Panc1 (cell line): Measurements from ENCODE around the gene SRPK1. TPM values are rescaled to one million over a fixed set of nuclear protein-coding genes. Genes with fewer than 3 reads are reported as not detected.

Experiments used
- ATAC-seq: fragments of 200-7000 bp; cut with Tn5 transposase; 2 replicates; pipeline ENCODE4 v1.9.1; 2020; ENCODE audit warnings: mild to moderate bottlenecking, moderate library complexity
- BruUV-seq: library from RNA; stranded (reverse); fragments of 400-500 nt; replicated peaks from 2 replicates; lab custom pipeline; 2021; lab: Mats Ljungman, UMichigan
- CTCF ChIA-PET: fragments of 300-600 bp; sonication (Branson Sonifier 250); formaldehyde crosslinking; loops from one replicate; lab custom pipeline; 2022; ENCODE audit warnings: antibody characterized with exemption; lab: Charles Lee
- POLR2A ChIA-PET: fragments of 300-600 bp; sonication (Branson Sonifier 250); formaldehyde crosslinking; loops from one replicate; lab custom pipeline; 2022; ENCODE audit warnings: antibody characterized with exemption; lab: Charles Lee
- DNase-seq: peaks from one replicate; pipeline ENCODE4 v3.0.0-alpha.2; 2010; ENCODE audit warnings: low read depth, low spot score
- H3K27ac ChIP-seq: 2 replicates; pipeline ENCODE4 v1.5.1; 2011; ENCODE audit warnings: mild to moderate bottlenecking, low read length, inconsistent platforms
- H3K27me3 ChIP-seq: fragments of 200-500 bp; sonication (Bioruptor generic); 2 replicates; pipeline ENCODE4 v1.6.0; 2014; ENCODE audit warnings: low read length, inconsistent platforms; ENCODE audit not compliant: control insufficient read depth, insufficient read depth
- H3K36me3 ChIP-seq: fragments of 200-500 bp; sonication (Bioruptor generic); 2 replicates; pipeline ENCODE4 v1.5.1; 2014; ENCODE audit warnings: inconsistent platforms, mild to moderate bottlenecking, low read length, moderate library complexity; ENCODE audit not compliant: control insufficient read depth, insufficient read depth
- H3K4me1 ChIP-seq: 2 replicates; pipeline ENCODE4 v1.5.1; 2011; ENCODE audit warnings: inconsistent platforms, mild to moderate bottlenecking, low read length, moderate library complexity; ENCODE audit not compliant: control insufficient read depth, insufficient read depth
- H3K4me3 ChIP-seq, 2 experiments: 2 replicates each; pipeline ENCODE4 v1.5.1; 2011 to 2012; ENCODE audit warnings: low read depth in 2 of 2, low read length in 2 of 2, mild to moderate bottlenecking in 2 of 2, inconsistent platforms in 1 of 2, moderate library complexity in 1 of 2
- H3K9me3 ChIP-seq: fragments of 200-500 bp; sonication (Bioruptor generic); 2 replicates; pipeline ENCODE4 v1.5.1; 2014; ENCODE audit warnings: low read depth, mild to moderate bottlenecking, inconsistent platforms, low read length, moderate library complexity; ENCODE audit not compliant: control insufficient read depth, insufficient read depth
- CTCF ChIP-seq: fragments of 450-650 bp; IDR thresholded peaks from 2 replicates; pipeline ENCODE4 v1.5.1; 2017; ENCODE audit warnings: mild to moderate bottlenecking
- POLR2AphosphoS5 ChIP-seq: IDR thresholded peaks from 2 replicates; pipeline ENCODE4 v1.6.1; 2012; ENCODE audit warnings: mild to moderate bottlenecking, low read depth, low read length, moderate library complexity
- SIN3A ChIP-seq: IDR thresholded peaks from 2 replicates; pipeline ENCODE4 v1.6.1; 2012; ENCODE audit warnings: low read depth, mild to moderate bottlenecking, low read length, moderate library complexity, borderline replicate concordance; ENCODE audit not compliant: insufficient read depth
- TCF7L2 ChIP-seq: IDR thresholded peaks from 2 replicates; pipeline ENCODE4 v1.6.1; 2011; ENCODE audit warnings: mild to moderate bottlenecking, low read depth, low read length, inconsistent platforms
- in situ Hi-C: cut with HindIII; loops from 2 replicates; pipeline ENCODE4 v1.10.0; 2016; ENCODE audit warnings: low sequenced_read_pairs, low pct_unique_long_range_greater_than_20kb
- intact Hi-C: fragments of 100-400 bp; cut with micrococcal nuclease; formaldehyde crosslinking; loops from one replicate; pipeline ENCODE4 v1.10.0; 2022; ENCODE audit not compliant: unreplicated experiment
- total RNA-seq: library from RNA; stranded (reverse); gene quantifications from one replicate; pipeline ENCODE4 v1.2.1, GENCODE V29; 2021; ENCODE audit not compliant: unreplicated experiment
- TF ChIP-seq, protein P1 (sequence below), 2 experiments: IDR thresholded peaks; 2 replicates each; pipeline ENCODE4 v1.6.1; 2011 to 2012; ENCODE audit warnings: low read depth in 2 of 2, control low read depth in 1 of 2, low read length in 1 of 2, mild to moderate bottlenecking in 1 of 2, moderate library complexity in 1 of 2; ENCODE audit not compliant: insufficient read depth in 1 of 2

Gene SRPK1
- total RNA-seq, 1 experiment from 2014 or later = 68.3 TPM

GRCh38 chr6:35804996-35805736 is 115.7 kb downstream of the SRPK1 start, which contains the start of gene LHFPL5:
LHFPL5 (plus strand) TSS chr6:35805352; CDS start chr6:35805671, 319 bp downstream.
- CTCF ChIA-PET = no interaction called here
- intact Hi-C loops = no loop called here

GRCh38 chr6:35801148-35801547 is 119.8 kb downstream of the SRPK1 start:
- H3K9me3 ChIP-seq = no peaks in the 10 kb centered on the region
- ATAC-seq = no peak
- no peak overlapping the region for H3K4me3 ChIP-seq
- intact Hi-C loops = no loop called here
- TF ChIP-seq, protein P1, sequence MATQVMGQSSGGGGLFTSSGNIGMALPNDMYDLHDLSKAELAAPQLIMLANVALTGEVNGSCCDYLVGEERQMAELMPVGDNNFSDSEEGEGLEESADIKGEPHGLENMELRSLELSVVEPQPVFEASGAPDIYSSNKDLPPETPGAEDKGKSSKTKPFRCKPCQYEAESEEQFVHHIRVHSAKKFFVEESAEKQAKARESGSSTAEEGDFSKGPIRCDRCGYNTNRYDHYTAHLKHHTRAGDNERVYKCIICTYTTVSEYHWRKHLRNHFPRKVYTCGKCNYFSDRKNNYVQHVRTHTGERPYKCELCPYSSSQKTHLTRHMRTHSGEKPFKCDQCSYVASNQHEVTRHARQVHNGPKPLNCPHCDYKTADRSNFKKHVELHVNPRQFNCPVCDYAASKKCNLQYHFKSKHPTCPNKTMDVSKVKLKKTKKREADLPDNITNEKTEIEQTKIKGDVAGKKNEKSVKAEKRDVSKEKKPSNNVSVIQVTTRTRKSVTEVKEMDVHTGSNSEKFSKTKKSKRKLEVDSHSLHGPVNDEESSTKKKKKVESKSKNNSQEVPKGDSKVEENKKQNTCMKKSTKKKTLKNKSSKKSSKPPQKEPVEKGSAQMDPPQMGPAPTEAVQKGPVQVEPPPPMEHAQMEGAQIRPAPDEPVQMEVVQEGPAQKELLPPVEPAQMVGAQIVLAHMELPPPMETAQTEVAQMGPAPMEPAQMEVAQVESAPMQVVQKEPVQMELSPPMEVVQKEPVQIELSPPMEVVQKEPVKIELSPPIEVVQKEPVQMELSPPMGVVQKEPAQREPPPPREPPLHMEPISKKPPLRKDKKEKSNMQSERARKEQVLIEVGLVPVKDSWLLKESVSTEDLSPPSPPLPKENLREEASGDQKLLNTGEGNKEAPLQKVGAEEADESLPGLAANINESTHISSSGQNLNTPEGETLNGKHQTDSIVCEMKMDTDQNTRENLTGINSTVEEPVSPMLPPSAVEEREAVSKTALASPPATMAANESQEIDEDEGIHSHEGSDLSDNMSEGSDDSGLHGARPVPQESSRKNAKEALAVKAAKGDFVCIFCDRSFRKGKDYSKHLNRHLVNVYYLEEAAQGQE (IDR thresholded peaks at IDR 0.05; ENCODE audit: insufficient read depth in 1 of 2, low read depth in 2 of 2, low read length in 1 of 2) = no peak
- TF ChIP-seq CTCF (no peak), SIN3A (no peak), POLR2AphosphoS5 (no peak), TCF7L2 (no peak)
- no peaks in the 10 kb centered on the region for H3K4me1 ChIP-seq
- in situ Hi-C loops = no loop called here
- ChIA-PET CTCF (interaction anchor here (0.5 kb wide), 1 partner anchor 17 kb away, joined by 3 read pairs; no protein-coding TSS in a partner anchor), POLR2A (no interaction called here)
- DNase-seq = no peak
- no peak overlapping the region for H3K27ac ChIP-seq
- BruUV-seq = no TSS peak
- no peaks in the 10 kb centered on the region; the same call in 1 of the 2 replicates for H3K27me3 ChIP-seq
- no peaks in the 10 kb centered on the region for H3K36me3 ChIP-seq

More at GRCh38 chr6:35804996-35805736, 115.7 kb downstream of the SRPK1 start, which contains the start of gene LHFPL5:
- DNase-seq (no peak), ATAC-seq (peak; percentile 86)
- H3K4me1 ChIP-seq = no peaks in the 10 kb centered on the region
- H3K4me3 ChIP-seq = peak within 1 kb of the TSS; percentile 15 to 29; a peak in 3 of 4 replicates
- H3K27me3 ChIP-seq = peaks cover 3% of the 10 kb centered on the region; the same call in 1 of the 2 replicates
- no peaks in the 10 kb centered on the region for H3K36me3 ChIP-seq
- no peak within 1 kb of the TSS for H3K27ac ChIP-seq
- no peak for TF ChIP-seq SIN3A
- TF ChIP-seq, protein P1 (IDR thresholded peaks at IDR 0.05; ENCODE audit: insufficient read depth in 1 of 2, low read depth in 2 of 2, low read length in 1 of 2) = peak; percentile 95 to 98
- in situ Hi-C loops = no loop called here
- POLR2A ChIA-PET = interaction anchor here (0.7 kb wide), 1 partner anchor 1105 kb away, joined by 3 read pairs; no protein-coding TSS in a partner anchor
- H3K9me3 ChIP-seq = no peaks in the 10 kb centered on the region
- BruUV-seq = no TSS peak
